Fibroblast of upper back skin (primary cell): ENCODE measurements around the gene PARP9.
"Not testable (repeated sequence)": the region's sequence is repeated elsewhere in the genome, so short reads cannot be mapped to it uniquely, and the experiment has no call there.

Experiments used
- DNase-seq: peaks from one replicate; pipeline ENCODE4 v3.0.0-alpha.2; 2013

Gene PARP9

GRCh38 chr3:122572940-122573412 is 8.9 kb upstream of the PARP9 start:
- DNase-seq = peak; percentile 7

GRCh38 chr3:122568755-122569154 is 4.7 kb upstream of the PARP9 start:
- no peak for DNase-seq

- not testable (repeated sequence) for DNase-seq
Observed at GRCh38 chr3:122568131-122568530, 4.0 kb upstream of the PARP9 start.

- DNase-seq = peak; percentile 11
Observed at GRCh38 chr3:122563717-122564025, 429 bp downstream of the PARP9 start.

GRCh38 chr3:122562923-122563716 is 980 bp downstream of the PARP9 start:
- DNase-seq = peak; percentile 17

- DNase-seq = peak; percentile 65
Observed at GRCh38 chr3:122560680-122561079, 3.4 kb downstream of the PARP9 start.

GRCh38 chr3:122559906-122560305 is 4.2 kb downstream of the PARP9 start:
- no peak for DNase-seq

- DNase-seq = no peak
Observed at GRCh38 chr3:122558605-122559004, 5.5 kb downstream of the PARP9 start.

- DNase-seq = no peak
Observed at GRCh38 chr3:122557356-122557755, 6.7 kb downstream of the PARP9 start.

GRCh38 chr3:122555275-122556071 is 8.6 kb downstream of the PARP9 start:
- DNase-seq = peak; percentile 47

- DNase-seq = no peak
Observed at GRCh38 chr3:122553171-122553570, 10.9 kb downstream of the PARP9 start.

GRCh38 chr3:122548619-122549018 is 15.5 kb downstream of the PARP9 start:
- no peak for DNase-seq

- no peak for DNase-seq
Observed at GRCh38 chr3:122548076-122548475, 16.0 kb downstream of the PARP9 start.

- DNase-seq = no peak
Observed at GRCh38 chr3:122546151-122546550, 17.9 kb downstream of the PARP9 start.

GRCh38 chr3:122538956-122539490 is 25.1 kb downstream of the PARP9 start:
- no peak for DNase-seq

- no peak for DNase-seq
Observed at GRCh38 chr3:122536632-122537001, 27.5 kb downstream of the PARP9 start.

- DNase-seq = no peak
Observed at GRCh38 chr3:122535964-122536631, 28.0 kb downstream of the PARP9 start.

GRCh38 chr3:122533931-122534334 is 30.2 kb downstream of the PARP9 start:
- peak; percentile 71 for DNase-seq

- no peak for DNase-seq
Observed at GRCh38 chr3:122533480-122533879, 30.6 kb downstream of the PARP9 start.

- no peak for DNase-seq
Observed at GRCh38 chr3:122530164-122530563, 33.9 kb downstream of the PARP9 start.

GRCh38 chr3:122523317-122523716 is 40.8 kb downstream of the PARP9 start:
- no peak for DNase-seq

GRCh38 chr3:122520861-122521260 is 43.2 kb downstream of the PARP9 start:
- DNase-seq = no peak

- DNase-seq = peak; percentile 3
Observed at GRCh38 chr3:122519693-122520092, 44.4 kb downstream of the PARP9 start.
